H1 (cell line): ENCODE results near the gene LY6G6D. TPM values are rescaled to one million over a fixed set of nuclear protein-coding genes. Genes with fewer than 3 reads are reported as not detected.

Experiments used
- HDAC6 ChIP-seq: IDR thresholded peaks from one replicate; pipeline ENCODE4 v1.7.1; 2012; ENCODE audit warnings: low read depth, mild to moderate bottlenecking, inconsistent platforms, low read length, moderate library complexity
- JUND ChIP-seq: IDR thresholded peaks from 2 replicates; pipeline ENCODE4 v1.6.1; 2011; ENCODE audit warnings: mild to moderate bottlenecking, improper control_type of control experiment, low read length
- PHF8 ChIP-seq: fragments of 200-600 bp; sonication (generic); conservative IDR thresholded peaks from 2 replicates; pipeline ENCODE4 v1.7.1; 2012; ENCODE audit warnings: low read depth, mild to moderate bottlenecking, inconsistent platforms, low read length, moderate library complexity
- POLR2A ChIP-seq, 2 experiments: IDR thresholded peaks; 1 replicate in 1 of 2; 2 replicates in 1 of 2; pipeline ENCODE4 v1.6.1; 2011; ENCODE audit warnings: low read depth in 2 of 2, low read length in 2 of 2, mild to moderate bottlenecking in 2 of 2; ENCODE audit errors: control extremely low read depth in 1 of 2
- RAD21 ChIP-seq, 2 experiments: IDR thresholded peaks in 1 of 2; conservative IDR thresholded peaks in 1 of 2; 2 replicates each; pipeline ENCODE4 v1.6.1; 2011; ENCODE audit warnings: low read depth in 2 of 2, low read length in 2 of 2, improper control_type of control experiment in 1 of 2, inconsistent platforms in 1 of 2, mild to moderate bottlenecking in 1 of 2, moderate library complexity in 1 of 2
- SP4 ChIP-seq: IDR thresholded peaks from 2 replicates; pipeline ENCODE4 v1.6.1; 2012; ENCODE audit warnings: low read length, inconsistent platforms
- USF2 ChIP-seq: IDR thresholded peaks from 2 replicates; pipeline ENCODE4 v1.6.1; 2011; ENCODE audit warnings: low read length, improper control_type of control experiment
- polyA plus RNA-seq, 7 experiments: library from polyadenylated mRNA; depleted of rRNA in 3 of 7; stranded (reverse) in 5 of 7; unstranded in 2 of 7; fragments of >200 nt in 5 of 7; fragments of 200-250 nt in 2 of 7; gene quantifications; 1 replicate in 5 of 7; 2 replicates in 1 of 7; 4 replicates in 1 of 7; pipeline versions ENCODE4 v1.2.1 to v1.2.3, GENCODE V29; 2011 to 2013; ENCODE audit warnings: missing spikeins in 2 of 7, mixed read lengths in 2 of 7
- total RNA-seq: library from RNA; stranded (reverse); fragmentation: NEBNext Ultra II Directional; extraction: Animal tissue kit (Norgen Biotek cat#: 25700); gene quantifications from 2 replicates; pipeline ENCODE4 v1.2.1, GENCODE V29; 2021
- TF ChIP-seq, protein P1 (sequence below): IDR thresholded peaks from 2 replicates; pipeline ENCODE4 v1.6.1; 2012; ENCODE audit warnings: inconsistent platforms

Gene LY6G6D
- total and polyA plus RNA-seq, 2 of the 8 experiments (the other 6 are each of a cell fraction or from before 2014, with no cell fraction given): 1.8 TPM; not detected in 1

DNA sequence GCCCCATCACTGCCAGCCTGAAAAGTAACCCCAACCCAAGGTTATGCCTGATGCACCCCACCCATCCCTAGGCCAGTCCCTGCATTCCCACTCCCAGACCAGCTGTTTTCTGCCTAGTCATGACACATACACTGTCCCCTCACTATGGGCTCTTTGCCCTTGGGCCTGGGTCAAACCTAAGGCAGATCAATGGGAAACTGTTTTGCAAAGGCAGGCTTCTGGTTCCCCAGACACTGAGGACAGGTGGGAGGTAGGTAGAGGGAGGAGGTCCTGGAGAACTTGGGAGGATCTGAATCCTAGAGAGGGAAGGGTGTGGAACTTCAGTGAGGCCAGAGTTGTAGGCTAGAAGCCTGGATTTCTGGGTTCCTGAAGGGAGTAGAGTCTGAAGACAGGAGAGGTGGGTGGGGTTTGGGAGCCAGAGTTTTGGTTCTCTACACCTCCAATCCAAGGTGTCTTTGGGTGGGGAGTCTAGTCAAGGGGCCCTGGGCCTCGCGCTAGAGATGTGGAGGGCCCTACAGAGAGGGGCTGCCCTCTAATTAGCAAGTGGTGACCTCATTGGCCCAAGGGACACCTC lies 19.2 kb downstream of the LY6G6D start (continued):
- no peak for TF ChIP-seq USF2
- no peak; a peak in 1 of 3 replicates for TF ChIP-seq POLR2A (IDR thresholded peaks at IDR 0.05; ENCODE audit: control extremely low read depth in 1 of 2, low read depth in 2 of 2, low read length in 2 of 2)
- peak in 1 of 2 experiments; percentile 4; a peak in 1 of 4 replicates for TF ChIP-seq RAD21 (IDR thresholded peaks at IDR 0.05 in 1 of 2, conservative IDR thresholded peaks at IDR 0.05 in 1 of 2; ENCODE audit: low read depth in 2 of 2, low read length in 2 of 2)
- no peak for TF ChIP-seq PHF8
- no peak for TF ChIP-seq SP4
- TF ChIP-seq JUND: no peak
- TF ChIP-seq HDAC6: no peak
- TF ChIP-seq, protein P1, sequence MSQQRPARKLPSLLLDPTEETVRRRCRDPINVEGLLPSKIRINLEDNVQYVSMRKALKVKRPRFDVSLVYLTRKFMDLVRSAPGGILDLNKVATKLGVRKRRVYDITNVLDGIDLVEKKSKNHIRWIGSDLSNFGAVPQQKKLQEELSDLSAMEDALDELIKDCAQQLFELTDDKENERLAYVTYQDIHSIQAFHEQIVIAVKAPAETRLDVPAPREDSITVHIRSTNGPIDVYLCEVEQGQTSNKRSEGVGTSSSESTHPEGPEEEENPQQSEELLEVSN: no peak
